HFFc6 (cell line): ENCODE measurements around the gene RFTN1. TPM values are rescaled to one million over a fixed set of nuclear protein-coding genes. Genes with fewer than 3 reads are reported as not detected.

Source experiments
- DNase-seq: peaks from one replicate; pipeline ENCODE4 v3.0.0-alpha.2; 2018
- H3K27ac Mint-ChIP-seq: 2 replicates; pipeline ENCODE4 v1.8.0; 2020; ENCODE audit warnings: mild to moderate bottlenecking, mixed read lengths
- H3K27me3 Mint-ChIP-seq: 2 replicates; pipeline ENCODE4 v1.8.0; 2021; ENCODE audit warnings: mild to moderate bottlenecking, moderate library complexity, mixed read lengths; ENCODE audit not compliant: insufficient read depth
- H3K36me3 Mint-ChIP-seq: 2 replicates; pipeline ENCODE4 v1.8.0; 2021; ENCODE audit warnings: low read depth, mixed read lengths
- H3K4me1 Mint-ChIP-seq: 2 replicates; pipeline ENCODE4 v1.8.0; 2020; ENCODE audit warnings: low read depth, mixed read lengths
- H3K4me3 Mint-ChIP-seq: 2 replicates; pipeline ENCODE4 v1.8.0; 2020; ENCODE audit warnings: mild to moderate bottlenecking, moderate library complexity, mixed read lengths
- H3K9me3 Mint-ChIP-seq: 2 replicates; pipeline ENCODE4 v1.8.0; 2020; ENCODE audit warnings: mild to moderate bottlenecking, mixed read lengths
- CTCF ChIP-seq: fragments of 200-600 bp; sonication (generic); IDR thresholded peaks from 2 replicates; pipeline ENCODE4 v1.5.0; 2021; ENCODE audit warnings: antibody characterized with exemption, mild to moderate bottlenecking
- total RNA-seq, 6 experiments: library from RNA; stranded (reverse); fragmentation: NEBNext Ultra II Directional; extraction: Animal tissue kit (Norgen Biotek cat#: 25700); gene quantifications; 2 replicates in 1 of 6; 3 replicates in 5 of 6; pipeline ENCODE4 v1.2.3, GENCODE V29; 2021

RFTN1 gene
- total RNA-seq, 6 experiments from 2014 or later, result 53.4 to 62.4 (median 57.4) TPM

- H3K36me3 Mint-ChIP-seq, result peaks cover 29% of the 10 kb centered on the region
- H3K27me3 Mint-ChIP-seq, result peaks cover 2% of the 10 kb centered on the region; the same call in 1 of the 2 replicates
- no peaks in the 10 kb centered on the region for H3K9me3 Mint-ChIP-seq
- peak overlapping the region; percentile 73; the same call in 1 of the 2 replicates for H3K4me3 Mint-ChIP-seq
- H3K4me1 Mint-ChIP-seq, result peaks cover 50% of the 10 kb centered on the region
- DNase-seq, result no peak
- no peak for TF ChIP-seq CTCF
- peak overlapping the region; percentile 92 for H3K27ac Mint-ChIP-seq
Measured at GRCh38 chr3:16400106-16400931, 113.2 kb downstream of the RFTN1 start.

GRCh38 chr3:16399473-16399872 lies 114.0 kb downstream of the RFTN1 start:
- H3K4me3 Mint-ChIP-seq, result peak overlapping the region; percentile 73

GRCh38 chr3:16398648-16399047 lies 114.9 kb downstream of the RFTN1 start:
- peaks cover 2% of the 10 kb centered on the region; the same call in 1 of the 2 replicates for H3K27me3 Mint-ChIP-seq
- peaks cover 62% of the 10 kb centered on the region for H3K4me1 Mint-ChIP-seq
- H3K4me3 Mint-ChIP-seq, result no peak overlapping the region
- H3K9me3 Mint-ChIP-seq, result no peaks in the 10 kb centered on the region
- H3K36me3 Mint-ChIP-seq, result peaks cover 21% of the 10 kb centered on the region
- DNase-seq, result no peak
- peak overlapping the region; percentile 92; the same call in 1 of the 2 replicates for H3K27ac Mint-ChIP-seq
- no peak for TF ChIP-seq CTCF

More at GRCh38 chr3:16399473-16399872, 114.0 kb downstream of the RFTN1 start:
- peaks cover 58% of the 10 kb centered on the region for H3K4me1 Mint-ChIP-seq
- peaks cover 22% of the 10 kb centered on the region for H3K36me3 Mint-ChIP-seq
- no peaks in the 10 kb centered on the region for H3K9me3 Mint-ChIP-seq
- peaks cover 2% of the 10 kb centered on the region; the same call in 1 of the 2 replicates for H3K27me3 Mint-ChIP-seq
- peak; percentile 69 for TF ChIP-seq CTCF
- peak; percentile 81 for DNase-seq
- peak overlapping the region; percentile 92 for H3K27ac Mint-ChIP-seq

- Mint-ChIP-seq H3K27ac (no peak overlapping the region), H3K9me3 (no peaks in the 10 kb centered on the region), H3K27me3 (peaks cover under 1% of the 10 kb centered on the region; the same call in 1 of the 2 replicates), H3K36me3 (peaks cover 6% of the 10 kb centered on the region), H3K4me1 (peaks cover 48% of the 10 kb centered on the region), H3K4me3 (no peak overlapping the region)
- no peak for TF ChIP-seq CTCF
- DNase-seq, result no peak
Measured at GRCh38 chr3:16396202-16396601, 117.3 kb downstream of the RFTN1 start.

- no peaks in the 10 kb centered on the region for H3K9me3 Mint-ChIP-seq
- no peak overlapping the region for H3K27ac Mint-ChIP-seq
- no peak overlapping the region for H3K4me3 Mint-ChIP-seq
- no peak for TF ChIP-seq CTCF
- peaks cover 48% of the 10 kb centered on the region for H3K4me1 Mint-ChIP-seq
- H3K36me3 Mint-ChIP-seq, result peaks cover 5% of the 10 kb centered on the region
- no peak for DNase-seq
- no peaks in the 10 kb centered on the region for H3K27me3 Mint-ChIP-seq
Measured at GRCh38 chr3:16395212-16395611, 118.3 kb downstream of the RFTN1 start.
